IMR-90 (cell line): Measurements from ENCODE around the gene TSGA10. TPM values are rescaled to one million over a fixed set of nuclear protein-coding genes. Genes with fewer than 3 reads are reported as not detected.

Source experiments
- ATAC-seq: fragments of 200-7000 bp; cut with Tn5 transposase; 2 replicates; pipeline ENCODE4 v1.9.1; 2020; ENCODE audit warnings: low read depth, mild to moderate bottlenecking, moderate library complexity
- BruUV-seq: library from RNA; stranded (reverse); fragments of 400-500 nt; replicated peaks from 2 replicates; lab custom pipeline; 2021; lab: Mats Ljungman, UMichigan
- CTCF ChIA-PET: fragments of 300-600 bp; formaldehyde crosslinking; extraction: SDS; loops from one replicate; lab custom pipeline; 2021; ENCODE audit warnings: antibody characterized with exemption; lab: Yijun Ruan, JAX
- POLR2A ChIA-PET: fragments of 300-600 bp; sonication (Branson Sonifier 250); formaldehyde crosslinking; loops from one replicate; lab custom pipeline; 2022; ENCODE audit warnings: antibody characterized with exemption; ENCODE audit not compliant: unreplicated experiment; lab: Charles Lee
- DNase-seq: peaks from one replicate; pipeline ENCODE4 v3.0.0; 2013
- H2AFZ ChIP-seq: replicated peaks from 2 replicates; pipeline ENCODE3; 2013; ENCODE audit warnings: low read length, mild to moderate bottlenecking; ENCODE audit not compliant: poor library complexity
- H2AK5ac ChIP-seq: 2 replicates; pipeline ENCODE4 v1.6.1; 2013; ENCODE audit warnings: low read depth, low read length, inconsistent platforms
- H2AK9ac ChIP-seq: replicated peaks from 2 replicates; pipeline ENCODE3; 2013; ENCODE audit warnings: mild to moderate bottlenecking, low read depth, low read length, moderate library complexity; ENCODE audit not compliant: poor library complexity
- H2BK120ac ChIP-seq: 2 replicates; pipeline ENCODE4 v1.6.1; 2013; ENCODE audit warnings: low read depth, low read length, inconsistent platforms
- H2BK15ac ChIP-seq: 3 replicates; pipeline ENCODE4 v1.6.1; 2013; ENCODE audit warnings: low read depth, low read length, inconsistent platforms
- H2BK20ac ChIP-seq: 2 replicates; pipeline ENCODE4 v1.6.1; 2013; ENCODE audit warnings: low read depth, mild to moderate bottlenecking, inconsistent platforms, low read length, moderate library complexity
- H2BK5ac ChIP-seq: 2 replicates; pipeline ENCODE4 v1.6.1; 2013; ENCODE audit warnings: mild to moderate bottlenecking, low read depth, low read length, inconsistent platforms; ENCODE audit not compliant: poor library complexity, severe bottlenecking
- H3K14ac ChIP-seq: replicated peaks from 2 replicates; pipeline ENCODE4 v1.6.1; 2013; ENCODE audit warnings: low read depth, low read length, inconsistent platforms
- H3K18ac ChIP-seq: 2 replicates; pipeline ENCODE4 v1.6.1; 2013; ENCODE audit warnings: low read depth, low read length, control low read depth
- H3K23ac ChIP-seq: 2 replicates; pipeline ENCODE4 v1.6.1; 2013; ENCODE audit warnings: low read depth, low read length, inconsistent platforms
- H3K27ac ChIP-seq: 2 replicates; pipeline ENCODE4 v1.5.1; 2013; ENCODE audit warnings: mild to moderate bottlenecking, control low read depth, low read length; ENCODE audit not compliant: insufficient read depth
- H3K27me3 ChIP-seq: 2 replicates; pipeline ENCODE4 v1.6.1; 2013; ENCODE audit warnings: low read length; ENCODE audit not compliant: control insufficient read depth, insufficient read depth
- H3K36me3 ChIP-seq: 2 replicates; pipeline ENCODE4 v1.6.1; 2013; ENCODE audit warnings: low read length, mixed read lengths; ENCODE audit not compliant: control insufficient read depth, insufficient read depth
- H3K4ac ChIP-seq: 2 replicates; pipeline ENCODE4 v1.6.1; 2013; ENCODE audit warnings: low read depth, low read length, inconsistent platforms
- H3K4me1 ChIP-seq: 2 replicates; pipeline ENCODE4 v1.6.1; 2013; ENCODE audit warnings: low read length, mixed read lengths; ENCODE audit not compliant: control insufficient read depth, insufficient read depth
- H3K4me2 ChIP-seq: 2 replicates; pipeline ENCODE4 v1.6.1; 2013; ENCODE audit warnings: low read depth, mild to moderate bottlenecking, control low read depth, low read length, moderate library complexity
- H3K4me3 ChIP-seq: 2 replicates; pipeline ENCODE4 v1.5.1; 2013; ENCODE audit warnings: low read depth, mild to moderate bottlenecking, control low read depth, low read length, moderate library complexity; ENCODE audit not compliant: insufficient read depth
- H3K56ac ChIP-seq: 2 replicates; pipeline ENCODE4 v1.6.1; 2013; ENCODE audit warnings: low read length, inconsistent platforms; ENCODE audit not compliant: insufficient read depth; ENCODE audit errors: extremely low read depth
- H3K79me1 ChIP-seq, 2 experiments: 2 replicates each; pipeline ENCODE4 v1.6.1; 2013; ENCODE audit warnings: low read length in 2 of 2, inconsistent platforms in 1 of 2, low read depth in 1 of 2
- H3K9ac ChIP-seq: 2 replicates; pipeline ENCODE4 v1.6.1; 2013; ENCODE audit warnings: low read depth, low read length, control low read depth
- H3K9me1 ChIP-seq: 2 replicates; pipeline ENCODE4 v1.6.1; 2013; ENCODE audit warnings: low read length, inconsistent platforms; ENCODE audit not compliant: insufficient read depth
- H3K9me3 ChIP-seq: 2 replicates; pipeline ENCODE4 v1.6.1; 2013; ENCODE audit warnings: low read length; ENCODE audit not compliant: control insufficient read depth, insufficient read depth
- H4K20me1 ChIP-seq: 2 replicates; pipeline ENCODE4 v1.6.1; 2013; ENCODE audit warnings: low read length, inconsistent platforms; ENCODE audit not compliant: insufficient read depth
- H4K5ac ChIP-seq: 2 replicates; pipeline ENCODE4 v1.6.1; 2013; ENCODE audit warnings: mild to moderate bottlenecking, low read depth, low read length, control low read depth
- H4K8ac ChIP-seq, 2 experiments: 2 replicates each; pipeline ENCODE4 v1.6.1; 2013; ENCODE audit warnings: low read depth in 2 of 2, low read length in 2 of 2, control low read depth in 1 of 2, inconsistent platforms in 1 of 2
- H4K91ac ChIP-seq: 2 replicates; pipeline ENCODE4 v1.6.1; 2013; ENCODE audit warnings: low read depth, low read length, inconsistent platforms; ENCODE audit not compliant: insufficient read depth
- BHLHE40 ChIP-seq: fragments of 150-350 bp; IDR thresholded peaks from 2 replicates; pipeline ENCODE4 v1.6.1; 2016; ENCODE audit warnings: mild to moderate bottlenecking, low read depth, low read length
- CEBPB ChIP-seq: IDR thresholded peaks from 2 replicates; pipeline ENCODE4 v1.6.1; 2012; ENCODE audit warnings: low read depth, low read length, improper control_type of control experiment
- CHD1 ChIP-seq: IDR thresholded peaks from 2 replicates; pipeline ENCODE4 v1.6.1; 2012; ENCODE audit warnings: low read depth, low read length, improper control_type of control experiment
- ELK1 ChIP-seq: fragments of 150-350 bp; IDR thresholded peaks from 2 replicates; pipeline ENCODE4 v1.6.1; 2016; ENCODE audit warnings: low read depth, mild to moderate bottlenecking, low read length, moderate library complexity, borderline replicate concordance
- FOS ChIP-seq: fragments of 150-350 bp; IDR thresholded peaks from 2 replicates; pipeline ENCODE4 v1.6.1; 2016; ENCODE audit warnings: low read depth, low read length
- MXI1 ChIP-seq: IDR thresholded peaks from 2 replicates; pipeline ENCODE4 v1.6.1; 2012; ENCODE audit warnings: low read depth, mild to moderate bottlenecking, low read length, moderate library complexity, borderline replicate concordance
- NFE2L2 ChIP-seq: fragments of 150-350 bp; IDR thresholded peaks from 2 replicates; pipeline ENCODE4 v1.6.1; 2016; ENCODE audit warnings: low read depth, mild to moderate bottlenecking, low read length
- POLR2A ChIP-seq: IDR thresholded peaks from 2 replicates; pipeline ENCODE4 v1.6.1; 2012; ENCODE audit warnings: mild to moderate bottlenecking, low read depth, low read length
- RAD21 ChIP-seq: IDR thresholded peaks from 2 replicates; pipeline ENCODE4 v1.6.1; 2012; ENCODE audit warnings: low read length, improper control_type of control experiment
- RFX5 ChIP-seq: IDR thresholded peaks from 2 replicates; pipeline ENCODE4 v1.8.0; 2012; ENCODE audit warnings: low read depth, mild to moderate bottlenecking, low read length, moderate library complexity
- SMC3 ChIP-seq: fragments of 150-350 bp; IDR thresholded peaks from 2 replicates; pipeline ENCODE4 v1.6.1; 2016; ENCODE audit warnings: low read depth, mild to moderate bottlenecking, antibody characterized with exemption, low read length, moderate library complexity
- USF2 ChIP-seq: fragments of 150-350 bp; IDR thresholded peaks from 2 replicates; pipeline ENCODE4 v1.6.1; 2017; ENCODE audit warnings: mild to moderate bottlenecking, antibody characterized with exemption, low read length, low read depth
- WGBS, 2 experiments: methylation state at CpG; one replicate each; pipeline versions ENCODE4 v1.1.5 to v1.1.7; 2013; ENCODE audit warnings: missing lambda C conversion rate in 2 of 2; ENCODE audit not compliant: insufficient read length in 1 of 2; ENCODE audit errors: extremely low coverage in 2 of 2; 5-methylcytosine and 5-hydroxymethylcytosine counted together
- dilution Hi-C: fragments of 300-500 bp; cut with HindIII; formaldehyde crosslinking; loops from one replicate; pipeline ENCODE4 v1.14.3; 2018; ENCODE audit warnings: low sequenced_read_pairs; ENCODE audit not compliant: unreplicated experiment
- in situ Hi-C: fragments of 300-500 bp; cut with MboI; formaldehyde crosslinking; loops from 3 replicates; pipeline ENCODE4 v1.14.3; 2019; ENCODE audit warnings: low sequenced_read_pairs, inconsistent platforms, mixed read lengths
- intact Hi-C: fragments of 100-400 bp; cut with micrococcal nuclease; formaldehyde crosslinking; loops from 2 replicates; pipeline ENCODE4 v1.10.0; 2022
- polyA plus RNA-seq, 3 experiments: library from polyadenylated mRNA; depleted of rRNA; stranded (reverse); fragments of >200 nt; gene quantifications; 2 replicates each; pipeline ENCODE4 v1.2.3, GENCODE V29; 2012; ENCODE audit warnings: low replicate concordance in 1 of 3
- total RNA-seq: library from RNA; depleted of rRNA; stranded (reverse); fragments of >200 nt; gene quantifications from 2 replicates; pipeline ENCODE4 v1.2.3, GENCODE V29; 2012

TSGA10 gene
- total and polyA plus RNA-seq, 2 of the 4 experiments (the other 2 are of a cell fraction), result 0.32 to 0.54 TPM

DNA sequence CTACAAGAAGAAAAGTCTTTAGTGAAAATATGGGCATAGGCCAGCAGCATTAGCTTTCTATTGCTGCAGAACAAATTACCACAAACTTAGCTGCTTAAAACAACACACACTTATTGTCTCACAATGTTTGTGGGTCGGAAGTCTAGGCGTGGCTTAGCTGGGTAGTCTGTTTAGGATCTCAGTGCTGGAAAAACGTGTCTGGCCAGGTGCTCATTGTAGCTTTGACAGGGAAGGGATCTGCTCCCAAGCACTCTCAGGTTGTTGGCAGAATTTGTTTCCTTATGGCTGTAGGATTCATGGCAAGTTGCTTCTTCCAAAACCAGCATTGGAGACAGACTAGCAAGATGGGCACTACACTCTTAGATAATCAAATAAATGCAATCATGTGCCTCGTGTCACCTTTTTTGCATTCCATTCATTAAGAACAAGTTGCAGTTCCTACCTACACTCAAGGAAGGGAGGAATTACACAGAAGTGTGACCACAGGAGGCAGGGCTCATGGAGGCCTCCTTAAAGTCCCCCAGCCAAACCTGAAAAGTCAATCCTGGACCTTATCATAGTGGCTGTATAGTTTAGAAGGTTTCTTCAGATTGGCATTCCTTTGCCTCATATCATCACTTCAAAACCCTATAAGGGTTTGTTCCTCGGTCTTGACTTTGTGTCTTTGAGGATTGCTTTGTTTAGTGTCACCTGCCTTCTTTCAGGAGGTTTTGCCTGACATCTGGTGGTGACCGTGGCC, 43.5 kb upstream of the TSGA10 start:
- H4K20me1 ChIP-seq, result no peaks in the 10 kb centered on the region
- no peak overlapping the region for H2AFZ ChIP-seq
- peaks cover 14% of the 10 kb centered on the region for H3K36me3 ChIP-seq
- no peaks in the 10 kb centered on the region for H3K4me1 ChIP-seq
- H3K9ac ChIP-seq, result no peak overlapping the region
- H3K18ac ChIP-seq, result no peak overlapping the region
- H4K91ac ChIP-seq, result no peak overlapping the region
- ATAC-seq, result no peak
- WGBS, 2 experiments, result 50% methylated on average over 1 of the region's 6 CpGs; no CpG with 5 or more reads in 1 of the 2 experiments
- no peak overlapping the region for H3K23ac ChIP-seq
- POLR2A ChIA-PET, result no interaction called here
- TF ChIP-seq USF2 (no peak), BHLHE40 (no peak), RAD21 (no peak), RFX5 (no peak), CEBPB (no peak), MXI1 (no peak), NFE2L2 (no peak), SMC3 (no peak), CHD1 (no peak), FOS (no peak), POLR2A (no peak), ELK1 (no peak)
- H2BK15ac ChIP-seq, result no peak overlapping the region
- no peaks in the 10 kb centered on the region for H3K9me3 ChIP-seq
- no peak overlapping the region for H3K4ac ChIP-seq
- no peak overlapping the region for H2BK5ac ChIP-seq
- dilution Hi-C loops, result no loop called here
- H2AK9ac ChIP-seq, result no peak overlapping the region
- no peak overlapping the region for H3K14ac ChIP-seq
- H3K27me3 ChIP-seq, result no peaks in the 10 kb centered on the region
- intact Hi-C loops, result no loop called here
- peaks cover 2% of the 10 kb centered on the region; the same call in 1 of the 2 replicates for H3K9me1 ChIP-seq
- H3K56ac ChIP-seq, result no peak overlapping the region
- in situ Hi-C loops, result no loop called here
- no peak overlapping the region for H2AK5ac ChIP-seq
- no peaks in the 10 kb centered on the region for H3K79me1 ChIP-seq
- BruUV-seq, result no TSS peak
- H3K4me2 ChIP-seq, result no peak overlapping the region
- no peak overlapping the region for H2BK20ac ChIP-seq
- H3K27ac ChIP-seq, result no peak overlapping the region
- DNase-seq, result no peak
- no peak overlapping the region for H2BK120ac ChIP-seq
- CTCF ChIA-PET, result no interaction called here
- H4K8ac ChIP-seq, result no peak overlapping the region
- no peak overlapping the region for H4K5ac ChIP-seq
- H3K4me3 ChIP-seq, result no peak overlapping the region
